HCT116 (cell line): ENCODE results near the gene IL3RA. TPM values are rescaled to one million over a fixed set of nuclear protein-coding genes. Genes with fewer than 3 reads are reported as not detected.

Experiments
- ATAC-seq: fragments of 200-7000 bp; cut with Tn5 transposase; 2 replicates; pipeline ENCODE4 v1.9.1; 2020; ENCODE audit warnings: mild to moderate bottlenecking, moderate library complexity
- BruUV-seq: library from RNA; stranded (reverse); fragments of 400-500 nt; replicated peaks from 2 replicates; lab custom pipeline; 2021; lab: Mats Ljungman, UMichigan
- CTCF ChIA-PET: fragments of 300-600 bp; sonication (Branson Sonifier 250); formaldehyde crosslinking; loops from one replicate; lab custom pipeline; 2021; ENCODE audit warnings: antibody characterized with exemption; lab: Charles Lee
- POLR2A ChIA-PET: fragments of 300-600, 350-600 bp; sonication (Branson Sonifier 250); formaldehyde crosslinking; loops from one replicate; lab custom pipeline; 2021; ENCODE audit warnings: antibody characterized with exemption; lab: Charles Lee
- RAD21 ChIA-PET, 2 experiments: fragments of 300-600 bp; sonication (Branson Sonifier 250); formaldehyde crosslinking; loops; one replicate each; lab custom pipeline; 2023; ENCODE audit warnings: low total read pairs in 2 of 2; ENCODE audit not compliant: uncharacterized antibody in 2 of 2, unreplicated experiment in 2 of 2, low non-redundant PET in 1 of 2; lab: Charles Lee
- DNase-seq: peaks from one replicate; pipeline ENCODE4 v3.0.0-alpha.2; 2010; ENCODE audit warnings: low read depth, low spot score
- H2AFZ ChIP-seq: fragments of 200-600 bp; shearing (Covaris generic), sonication (generic); 2 replicates; pipeline ENCODE4 v1.6.1; 2017; ENCODE audit warnings: low read depth, mixed run types, mixed read lengths, antibody characterized with exemption, low read length; ENCODE audit not compliant: poor library complexity, severe bottlenecking
- H3K27ac ChIP-seq: 2 replicates; pipeline ENCODE4 v1.5.1; 2012; ENCODE audit warnings: low read depth, low read length
- H3K27me3 ChIP-seq: fragments of 200-600 bp; sonication (generic); 2 replicates; pipeline ENCODE4 v1.6.1; 2016; ENCODE audit warnings: mixed run types, low read length, mixed read lengths; ENCODE audit not compliant: insufficient read depth
- H3K36me3 ChIP-seq, 2 experiments: fragments of 200-500 bp in 1 of 2; fragments of 200-600 bp in 1 of 2; sonication (Bioruptor generic) in 1 of 2; sonication (generic) in 1 of 2; 2 replicates each; pipeline versions ENCODE4 v1.5.1 to v1.6.1; 2014 to 2016; ENCODE audit warnings: low read length in 2 of 2, inconsistent platforms in 1 of 2, mixed read lengths in 1 of 2, mixed run types in 1 of 2; ENCODE audit not compliant: insufficient read depth in 2 of 2, control insufficient read depth in 1 of 2
- H3K4me1 ChIP-seq, 2 experiments: fragments of 200-600 bp in 1 of 2; sonication (generic) in 1 of 2; 2 replicates each; pipeline versions ENCODE4 v1.5.1 to v1.6.1; 2012 to 2017; ENCODE audit warnings: low read length in 2 of 2, inconsistent platforms in 1 of 2, mild to moderate bottlenecking in 1 of 2, mixed read lengths in 1 of 2, mixed run types in 1 of 2, moderate library complexity in 1 of 2; ENCODE audit not compliant: insufficient read depth in 2 of 2, control insufficient read depth in 1 of 2
- H3K4me2 ChIP-seq: fragments of 200-600 bp; sonication (generic); 2 replicates; pipeline ENCODE4 v1.6.1; 2017; ENCODE audit warnings: mixed run types, low read length, mixed read lengths
- H3K4me3 ChIP-seq, 2 experiments: fragments of 200-600 bp in 1 of 2; sonication (generic) in 1 of 2; replicated peaks in 1 of 2; 2 replicates each; pipeline ENCODE4 v1.5.1; 2011 to 2016; ENCODE audit warnings: low read length in 2 of 2, control low read depth in 1 of 2, low read depth in 1 of 2, mild to moderate bottlenecking in 1 of 2, mixed read lengths in 1 of 2, mixed run types in 1 of 2
- H3K79me2 ChIP-seq: fragments of 200-600 bp; sonication (generic); 2 replicates; pipeline ENCODE4 v1.6.1; 2017; ENCODE audit warnings: mild to moderate bottlenecking, mixed run types, low read length, moderate library complexity, mixed read lengths; ENCODE audit not compliant: insufficient read depth
- H3K9ac ChIP-seq: fragments of 200-600 bp; sonication (generic); 2 replicates; pipeline ENCODE4 v1.6.1; 2016; ENCODE audit warnings: low read length, mixed read lengths
- H3K9me2 ChIP-seq: fragments of 200-600 bp; sonication (generic), shearing (Covaris generic); 2 replicates; pipeline ENCODE4 v1.6.1; 2017; ENCODE audit warnings: mixed run types, mild to moderate bottlenecking, moderate library complexity; ENCODE audit not compliant: insufficient read depth
- H3K9me3 ChIP-seq, 2 experiments: fragments of 200-500 bp in 1 of 2; fragments of 200-600 bp in 1 of 2; sonication (Bioruptor generic) in 1 of 2; sonication (generic) in 1 of 2; 2 replicates each; pipeline ENCODE4 v1.6.1; 2014 to 2017; ENCODE audit warnings: low read length in 2 of 2, mixed read lengths in 2 of 2, inconsistent platforms in 1 of 2, low read depth in 1 of 2, mild to moderate bottlenecking in 1 of 2, mixed run types in 1 of 2, moderate library complexity in 1 of 2; ENCODE audit not compliant: control insufficient read depth in 1 of 2, insufficient read depth in 1 of 2
- H4K20me1 ChIP-seq: fragments of 200-600 bp; sonication (generic), shearing (Covaris generic); 2 replicates; pipeline ENCODE4 v1.6.1; 2017; ENCODE audit warnings: mixed run types, mild to moderate bottlenecking, moderate library complexity; ENCODE audit not compliant: insufficient read depth
- CBX3 ChIP-seq: IDR thresholded peaks from 2 replicates; pipeline ENCODE4 v1.6.1; 2012; ENCODE audit warnings: low read depth
- CEBPB ChIP-seq: IDR thresholded peaks from 2 replicates; pipeline ENCODE4 v1.6.1; 2012; ENCODE audit warnings: low read depth
- CTCF ChIP-seq, 3 experiments: fragments of 200-600 bp in 1 of 3; sonication (generic) in 1 of 3; IDR thresholded peaks in 2 of 3; conservative IDR thresholded peaks in 1 of 3; 2 replicates each; pipeline ENCODE4 v1.5.1; 2012 to 2017; ENCODE audit warnings: low read depth in 2 of 3, low read length in 2 of 3, antibody characterized with exemption in 1 of 3, borderline replicate concordance in 1 of 3, control low read depth in 1 of 3, mild to moderate bottlenecking in 1 of 3, mixed read lengths in 1 of 3, mixed run types in 1 of 3, moderate library complexity in 1 of 3; ENCODE audit not compliant: insufficient read depth in 1 of 3
- EGR1 ChIP-seq: IDR thresholded peaks from 2 replicates; pipeline ENCODE4 v1.6.1; 2012; ENCODE audit warnings: low read depth
- ELF1 ChIP-seq: IDR thresholded peaks from 2 replicates; pipeline ENCODE4 v1.6.1; 2012; ENCODE audit warnings: low read depth, borderline replicate concordance
- EZH2 ChIP-seq: fragments of 200-600 bp; sonication (generic); IDR thresholded peaks from 2 replicates; pipeline ENCODE4 v1.6.1; 2017; ENCODE audit warnings: antibody characterized with exemption, mixed run types
- FOSL1 ChIP-seq: IDR thresholded peaks from 2 replicates; pipeline ENCODE4 v1.6.1; 2012; ENCODE audit warnings: low read depth
- JUND ChIP-seq: IDR thresholded peaks from 2 replicates; pipeline ENCODE4 v1.6.1; 2012
- POLR2AphosphoS5 ChIP-seq: IDR thresholded peaks from 2 replicates; pipeline ENCODE4 v1.6.1; 2011; ENCODE audit warnings: mild to moderate bottlenecking, low read depth, low read length, moderate library complexity
- RAD21 ChIP-seq: IDR thresholded peaks from 2 replicates; pipeline ENCODE4 v1.6.1; 2012; ENCODE audit warnings: low read depth, mild to moderate bottlenecking
- SIN3A ChIP-seq: IDR thresholded peaks from 2 replicates; pipeline ENCODE4 v1.6.1; 2012; ENCODE audit warnings: low read depth
- TCF7L2 ChIP-seq: IDR thresholded peaks from 2 replicates; pipeline ENCODE4 v1.7.0; 2011; ENCODE audit warnings: borderline replicate concordance, inconsistent platforms; ENCODE audit not compliant: insufficient read depth, insufficient read length; ENCODE audit errors: extremely low read depth
- ZFX ChIP-seq: fragments of 450-650 bp; IDR thresholded peaks from 2 replicates; pipeline ENCODE4 v1.6.1; 2017
- ZNF274 ChIP-seq: fragments of 200-500 bp; sonication (Bioruptor generic); IDR thresholded peaks from 2 replicates; pipeline ENCODE4 v1.6.1; 2014; ENCODE audit warnings: mild to moderate bottlenecking, low read depth, low read length, inconsistent platforms
- intact Hi-C: fragments of 100-400 bp; cut with micrococcal nuclease; formaldehyde crosslinking; loops from 2 replicates; pipeline ENCODE4 v1.10.0; 2022
- total RNA-seq: library from RNA; stranded (reverse); gene quantifications from one replicate; pipeline ENCODE4 v1.2.1, GENCODE V29; 2021; ENCODE audit not compliant: unreplicated experiment
- TF ChIP-seq, protein P1 (sequence below): IDR thresholded peaks from 2 replicates; pipeline ENCODE4 v1.6.1; 2012
- TF ChIP-seq, protein P2 (sequence below): IDR thresholded peaks from 2 replicates; pipeline ENCODE4 v1.6.1; 2012

Gene IL3RA
- total RNA-seq, 1 experiment from 2014 or later: not detected

GRCh38 chrX:1387141-1387776, 50.7 kb downstream of the IL3RA start:
- peaks cover 8 to 53% of the 10 kb centered on the region in 2 experiments for H3K36me3 ChIP-seq
- no TSS peak for BruUV-seq
- intact Hi-C loops: no loop called here
- H3K27me3 ChIP-seq: no peaks in the 10 kb centered on the region
- peaks cover 4% of the 10 kb centered on the region; the same call in 1 of the 2 replicates for H4K20me1 ChIP-seq
- no peak overlapping the region for H3K9ac ChIP-seq
- no peaks in the 10 kb centered on the region for H3K9me3 ChIP-seq
- peaks cover 50% of the 10 kb centered on the region for H3K79me2 ChIP-seq
- no peaks in the 10 kb centered on the region for H3K9me2 ChIP-seq
- DNase-seq (no peak), ATAC-seq (no peak)
- no peak overlapping the region for H3K4me3 ChIP-seq
- peaks cover 5 to 42% of the 10 kb centered on the region in 2 experiments; a peak in 3 of 4 replicates for H3K4me1 ChIP-seq
- RAD21 ChIA-PET: no interaction called here
- H2AFZ ChIP-seq: no peak overlapping the region
- TF ChIP-seq JUND: no peak
- TF ChIP-seq TCF7L2: no peak
- TF ChIP-seq CBX3: no peak
- TF ChIP-seq, protein P1, sequence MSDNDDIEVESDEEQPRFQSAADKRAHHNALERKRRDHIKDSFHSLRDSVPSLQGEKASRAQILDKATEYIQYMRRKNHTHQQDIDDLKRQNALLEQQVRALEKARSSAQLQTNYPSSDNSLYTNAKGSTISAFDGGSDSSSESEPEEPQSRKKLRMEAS: no peak
- POLR2A ChIA-PET: no interaction called here
- CTCF ChIA-PET: no interaction called here
- H3K4me2 ChIP-seq: no peak overlapping the region
- no peak overlapping the region for H3K27ac ChIP-seq

GRCh38 chrX:1388651-1389050, 52.1 kb downstream of the IL3RA start:
- CTCF ChIA-PET: no interaction called here
- TF ChIP-seq CEBPB: no peak
- TF ChIP-seq POLR2AphosphoS5: no peak
- TF ChIP-seq EGR1: no peak
- TF ChIP-seq ELF1: no peak
- TF ChIP-seq ZFX: no peak
- no peak for TF ChIP-seq SIN3A
- TF ChIP-seq CTCF (IDR thresholded peaks at IDR 0.05 in 2 of 3, conservative IDR thresholded peaks at IDR 0.05 in 1 of 3; ENCODE audit: borderline replicate concordance in 1 of 3, insufficient read depth in 1 of 3, low read depth in 2 of 3, low read length in 2 of 3): no peak
- TF ChIP-seq, protein P2, sequence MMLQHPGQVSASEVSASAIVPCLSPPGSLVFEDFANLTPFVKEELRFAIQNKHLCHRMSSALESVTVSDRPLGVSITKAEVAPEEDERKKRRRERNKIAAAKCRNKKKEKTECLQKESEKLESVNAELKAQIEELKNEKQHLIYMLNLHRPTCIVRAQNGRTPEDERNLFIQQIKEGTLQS: no peak
- no peak for TF ChIP-seq ZNF274
- no peak for TF ChIP-seq CBX3
- no peak for TF ChIP-seq RAD21
- no peak for TF ChIP-seq EZH2
- TF ChIP-seq JUND: no peak
- no peak for TF ChIP-seq FOSL1
- TF ChIP-seq, all 23 proteins: peak for 0
- Histone ChIP-seq H3K4me2 (no peak overlapping the region), H3K79me2 (peaks cover 52% of the 10 kb centered on the region), H2AFZ (no peak overlapping the region), H3K36me3 (peaks cover 8 to 53% of the 10 kb centered on the region in 2 experiments), H3K4me3 (no peak overlapping the region), H3K9me2 (no peaks in the 10 kb centered on the region), H3K9me3 (no peaks in the 10 kb centered on the region), H3K27me3 (no peaks in the 10 kb centered on the region), H3K9ac (no peak overlapping the region), H4K20me1 (peaks cover 4% of the 10 kb centered on the region; the same call in 1 of the 2 replicates), H3K4me1 (peaks cover 3 to 33% of the 10 kb centered on the region in 2 experiments; a peak in 3 of 4 replicates), H3K27ac (no peak overlapping the region)
- POLR2A ChIA-PET: no interaction called here
- DNase-seq (no peak), ATAC-seq (no peak)
- no TSS peak for BruUV-seq
- RAD21 ChIA-PET: no interaction called here
- intact Hi-C loops: no loop called here
